Esophagus muscularis mucosa (tissue), 4 donors: ENCODE results near the gene CENPT. TPM values are rescaled to one million over a fixed set of nuclear protein-coding genes. Genes with fewer than 3 reads are reported as not detected.

ENCODE experiments used
- DNase-seq: peaks from one replicate; pipeline ENCODE4 v3.0.0-alpha.2; 2017; ENCODE audit errors: extremely low spot score
- H3K27ac ChIP-seq, 4 donors: fragments of 200-600 bp; sonication (generic); replicated peaks in 1 of 4; 1 replicate in 3 of 4; 2 replicates in 1 of 4; pipeline ENCODE4 v1.5.1; 2016 to 2019; ENCODE audit warnings: mild to moderate bottlenecking in 1 of 4
- H3K27me3 ChIP-seq, 4 donors: fragments of 200-600 bp; sonication (generic); one replicate each; pipeline versions ENCODE4 v1.5.1 to v1.6.0; 2016 to 2019
- H3K36me3 ChIP-seq, 4 donors: fragments of 200-600 bp; sonication (generic); one replicate each; pipeline ENCODE4 v1.5.1; 2016 to 2019
- H3K4me1 ChIP-seq, 4 donors: fragments of 200-600 bp; sonication (generic); one replicate each; pipeline ENCODE4 v1.5.1; 2016 to 2019
- H3K4me3 ChIP-seq, 4 donors: fragments of 200-600 bp; sonication (generic); 1 replicate in 2 of 4; 2 replicates in 2 of 4; pipeline ENCODE4 v1.5.1; 2016 to 2019; ENCODE audit warnings: mild to moderate bottlenecking in 4 of 4, moderate library complexity in 1 of 4
- H3K9me3 ChIP-seq, 4 donors: fragments of 200-600 bp; sonication (generic); 1 replicate in 3 of 4; 2 replicates in 1 of 4; pipeline ENCODE4 v1.5.1; 2016 to 2019
- CTCF ChIP-seq, 3 experiments: fragments of 200-600 bp in 2 of 3; fragments of 450-650 bp in 1 of 3; sonication (generic) in 2 of 3; IDR thresholded peaks; one replicate each; pipeline ENCODE4 v1.5.1; 2017 to 2019; ENCODE audit warnings: antibody characterized with exemption in 3 of 3, mild to moderate bottlenecking in 2 of 3, moderate library complexity in 1 of 3
- EP300 ChIP-seq: sonication (generic); formaldehyde crosslinking; IDR thresholded peaks from one replicate; pipeline ENCODE4 v1.6.1; 2017; ENCODE audit warnings: antibody characterized with exemption
- POLR2A ChIP-seq: fragments of 450-650 bp; IDR thresholded peaks from one replicate; pipeline ENCODE4 v1.6.1; 2017; ENCODE audit warnings: antibody characterized with exemption, moderate library complexity, mild to moderate bottlenecking, low read depth
- POLR2AphosphoS5 ChIP-seq, 2 donors: sonication (generic); formaldehyde crosslinking; IDR thresholded peaks; one replicate each; pipeline ENCODE4 v1.6.1; 2017; ENCODE audit warnings: antibody characterized with exemption in 2 of 2
- WGBS: methylation state at CpG from one replicate; pipeline ENCODE4 v1.1.5; 2018; 5-methylcytosine and 5-hydroxymethylcytosine counted together
- intact Hi-C: fragments of 100-400 bp; cut with DNase I; formaldehyde crosslinking; loops from one replicate; pipeline ENCODE4 v1.15.1; 2023
- total RNA-seq, 4 donors: library from RNA; depleted of rRNA; stranded (reverse); fragments of >200 nt; gene quantifications; one replicate each; pipeline versions ENCODE4 v1.1.0 to v1.2.1, GENCODE V29; 2016

The CENPT gene
- total RNA-seq, 4 donors from 2014 or later = 30.3 to 50.7 (median 33.2) TPM

- no peak for TF ChIP-seq POLR2A
- no peak for TF ChIP-seq CTCF (IDR thresholded peaks at IDR 0.05)
- no peak for TF ChIP-seq EP300
- no peak for TF ChIP-seq POLR2AphosphoS5 (IDR thresholded peaks at IDR 0.05)
- H3K27ac ChIP-seq = no peak overlapping the region
- H3K4me3 ChIP-seq = no peak overlapping the region
- H3K4me1 ChIP-seq = peaks cover 29 to 45% (median 36%) of the 10 kb centered on the region in 4 donors
- no peak for DNase-seq
- peaks cover 74 to 90% (median 88%) of the 10 kb centered on the region in 4 donors for H3K36me3 ChIP-seq
- no peaks in the 10 kb centered on the region for H3K9me3 ChIP-seq
- WGBS = 89% methylated on average over 12 of the region's 12 CpGs
- no peaks in the 10 kb centered on the region for H3K27me3 ChIP-seq
- intact Hi-C loops = no loop called here
Measured at GRCh38 chr16:67879462-67879861, 32.0 kb upstream of the CENPT start.

- 96% methylated on average over 8 of the region's 9 CpGs for WGBS
- Histone ChIP-seq H3K27ac (no peak overlapping the region), H3K27me3 (no peaks in the 10 kb centered on the region), H3K9me3 (no peaks in the 10 kb centered on the region), H3K4me3 (no peak overlapping the region), H3K4me1 (peaks cover 29 to 45% (median 36%) of the 10 kb centered on the region in 4 donors), H3K36me3 (peaks cover 74 to 84% (median 83%) of the 10 kb centered on the region in 4 donors)
- no peak for DNase-seq
- TF ChIP-seq POLR2AphosphoS5 (IDR thresholded peaks at IDR 0.05) = no peak
- no peak for TF ChIP-seq POLR2A
- TF ChIP-seq EP300 = no peak
- TF ChIP-seq CTCF (IDR thresholded peaks at IDR 0.05) = no peak
- intact Hi-C loops = no loop called here
Measured at GRCh38 chr16:67878846-67879245, 31.4 kb upstream of the CENPT start.

- H3K9me3 ChIP-seq = no peaks in the 10 kb centered on the region
- TF ChIP-seq CTCF (IDR thresholded peaks at IDR 0.05) = no peak
- TF ChIP-seq POLR2AphosphoS5 (IDR thresholded peaks at IDR 0.05) = no peak
- no peak for TF ChIP-seq POLR2A
- TF ChIP-seq EP300 = no peak
- peaks cover 70 to 78% (median 77%) of the 10 kb centered on the region in 4 donors for H3K36me3 ChIP-seq
- H3K4me1 ChIP-seq = peaks cover 29 to 41% (median 34%) of the 10 kb centered on the region in 4 donors
- intact Hi-C loops = no loop called here
- DNase-seq = no peak
- H3K27me3 ChIP-seq = no peaks in the 10 kb centered on the region
- no peak overlapping the region for H3K27ac ChIP-seq
- H3K4me3 ChIP-seq = no peak overlapping the region
- WGBS = 73% methylated on average over 5 of the region's 6 CpGs
Measured at GRCh38 chr16:67878232-67878631, 30.7 kb upstream of the CENPT start.

GRCh38 chr16:67877064-67877463 lies 29.6 kb upstream of the CENPT start:
- Histone ChIP-seq H3K27me3 (no peaks in the 10 kb centered on the region), H3K4me3 (no peak overlapping the region), H3K36me3 (peaks cover 58 to 69% (median 65%) of the 10 kb centered on the region in 4 donors), H3K27ac (no peak overlapping the region), H3K9me3 (no peaks in the 10 kb centered on the region), H3K4me1 (peaks cover 35 to 43% (median 37%) of the 10 kb centered on the region in 4 donors)
- WGBS = 91% methylated on average over 5 of the region's 11 CpGs
- intact Hi-C loops = no loop called here
- TF ChIP-seq POLR2AphosphoS5 (IDR thresholded peaks at IDR 0.05) = no peak
- no peak for DNase-seq

GRCh38 chr16:67874372-67874771 lies 26.9 kb upstream of the CENPT start:
- 46% methylated on average over 3 of the region's 3 CpGs for WGBS
- no peak for DNase-seq
- H3K36me3 ChIP-seq = peaks cover 35 to 69% (median 61%) of the 10 kb centered on the region in 4 donors
- H3K27ac ChIP-seq = no peak overlapping the region
- intact Hi-C loops = loop anchor here (5.0 kb wide), 1 partner anchor 57 kb away; no protein-coding TSS in a partner anchor
- H3K9me3 ChIP-seq = no peaks in the 10 kb centered on the region
- TF ChIP-seq POLR2A (no peak), CTCF (IDR thresholded peaks at IDR 0.05) (no peak), POLR2AphosphoS5 (IDR thresholded peaks at IDR 0.05) (no peak), EP300 (no peak)
- peaks cover 26 to 46% (median 36%) of the 10 kb centered on the region in 4 donors for H3K4me1 ChIP-seq
- H3K4me3 ChIP-seq = peak overlapping the region; percentile 87 to 100 (median 96)
- no peaks in the 10 kb centered on the region for H3K27me3 ChIP-seq
